Activated CD4-positive, alpha-beta T cell treated with anti-CD3 and anti-CD28 coated beads for 1 hour (primary cell): Measurements from ENCODE around the gene RORB.
"Not testable (repeated sequence)": the region's sequence is repeated elsewhere in the genome, so short reads cannot be mapped to it uniquely, and the experiment has no call there.

Experiments
- DNase-seq: peaks from one replicate; pipeline ENCODE4 v3.0.0-alpha.2; 2020

RORB gene

DNA sequence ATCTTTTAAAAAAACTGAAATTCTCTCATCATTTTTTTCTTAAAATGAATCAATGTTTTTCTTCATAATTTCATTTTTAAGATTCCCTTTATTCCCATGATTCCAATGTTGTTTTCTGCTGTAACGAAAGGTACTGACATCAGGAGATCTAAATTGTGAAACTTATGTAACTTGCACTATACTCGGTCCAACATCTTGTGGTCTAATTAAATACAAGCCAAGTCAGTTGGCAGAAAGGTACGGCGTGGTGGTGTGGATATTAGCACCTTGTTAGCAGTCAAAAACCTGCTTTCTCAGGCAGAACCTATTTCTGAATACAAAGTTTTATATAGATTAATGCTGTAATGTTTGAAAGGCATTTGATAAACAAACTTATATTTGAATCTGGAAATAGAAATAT, 20.1 kb downstream of the RORB start:
- no peak for DNase-seq

GRCh38 chr9:74519419-74519818, 22.3 kb downstream of the RORB start:
- no peak for DNase-seq

- no peak for DNase-seq
These were observed 23.9 kb downstream of the RORB start for GRCh38 chr9:74521009-74521408.

DNA sequence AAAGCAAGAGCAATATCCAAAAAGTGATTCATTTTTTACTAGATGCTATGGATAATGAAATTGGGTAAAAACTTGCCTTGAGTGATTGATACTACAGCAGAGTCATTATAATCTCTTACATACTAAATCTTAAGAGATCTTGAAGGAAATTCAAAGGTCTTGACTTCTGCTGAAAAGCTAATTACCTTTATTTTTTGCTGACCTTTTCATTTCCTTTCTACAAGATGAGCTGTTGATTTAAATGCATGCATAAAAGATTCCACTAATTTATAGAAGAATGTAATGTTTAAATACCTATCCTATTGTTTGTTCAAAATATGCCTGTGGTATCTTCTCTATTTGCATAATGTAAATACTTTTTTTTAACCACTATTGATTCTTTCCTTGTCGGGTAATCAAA, 27.2 kb downstream of the RORB start:
- no peak for DNase-seq

DNA sequence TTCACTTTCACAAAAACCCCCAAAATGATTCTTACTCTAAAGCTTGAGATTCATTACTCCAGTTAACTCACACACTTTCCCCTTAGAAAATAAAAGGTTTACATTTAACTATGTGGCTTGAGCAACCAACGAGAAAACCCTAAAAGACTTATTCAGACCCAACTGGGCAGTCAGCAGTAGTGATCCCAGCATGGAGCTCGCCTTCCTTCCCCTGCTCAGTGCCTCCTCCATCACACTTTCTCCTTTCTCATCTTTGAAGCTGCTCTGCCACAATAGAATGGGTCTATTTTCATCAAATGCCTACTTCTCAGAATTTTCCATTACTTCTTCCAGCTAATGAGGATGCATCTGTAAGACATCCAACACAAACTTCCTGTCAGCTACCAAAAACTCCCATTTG, 29.1 kb downstream of the RORB start:
- no peak for DNase-seq

DNA sequence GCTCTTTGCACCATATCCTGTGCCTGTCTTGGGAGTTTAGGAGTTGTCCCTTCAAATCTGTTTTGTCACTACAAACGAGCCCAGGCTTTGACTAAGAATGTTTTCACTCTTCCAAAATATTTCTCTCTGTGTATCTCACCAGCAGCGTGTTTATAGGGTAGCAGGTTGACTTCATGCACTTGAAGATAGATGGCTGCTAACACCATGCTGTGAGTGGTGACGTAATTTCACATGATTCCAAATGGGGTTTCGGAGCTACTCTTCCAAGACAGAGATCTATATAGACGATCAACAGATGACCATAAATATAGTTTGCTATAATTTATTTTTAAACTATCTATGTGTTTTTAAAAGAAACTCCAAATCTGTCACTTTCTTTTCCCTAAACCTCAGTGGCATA, 30.6 kb downstream of the RORB start:
- no peak for DNase-seq

DNA sequence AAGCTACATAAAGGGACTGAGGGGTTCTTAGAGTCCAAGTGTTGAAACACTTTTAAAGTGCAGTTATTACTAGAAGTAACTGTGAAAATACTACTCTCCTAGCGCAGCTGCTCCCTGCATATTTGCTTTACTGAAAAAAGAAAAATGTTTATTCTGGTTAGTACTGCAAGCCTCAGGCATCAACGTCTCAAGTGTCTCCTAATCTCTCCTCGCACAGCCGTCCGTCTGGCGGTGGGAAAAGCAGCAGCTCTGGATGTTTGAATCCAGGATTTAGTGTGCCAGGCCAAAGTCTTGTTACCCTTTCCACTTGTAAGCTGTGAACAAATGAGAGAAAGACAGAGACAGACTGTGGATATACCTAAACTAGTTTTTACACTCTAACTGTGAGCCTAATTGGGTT, 31.1 kb downstream of the RORB start:
- no peak for DNase-seq

DNA sequence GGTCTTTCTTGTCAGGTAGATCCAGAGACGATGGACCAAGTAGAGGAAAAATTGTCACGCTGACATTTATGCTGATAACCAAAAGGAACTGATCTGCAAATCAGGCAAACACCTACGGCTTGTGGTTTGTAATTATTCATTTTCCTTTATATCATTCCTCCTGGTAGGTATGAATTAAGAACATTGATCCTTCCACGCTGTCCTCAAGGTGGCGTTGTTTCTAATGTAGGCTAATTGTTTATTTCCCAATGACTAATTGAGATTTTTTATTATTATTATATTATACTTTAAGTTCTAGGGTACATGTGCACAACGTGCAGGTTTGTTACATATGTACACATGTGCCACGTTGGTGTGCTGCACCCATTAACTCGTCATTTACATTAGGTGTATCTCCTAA, 33.3 kb downstream of the RORB start:
- DNase-seq: not testable (repeated sequence)

GRCh38 chr9:74533253-74533652, 36.1 kb downstream of the RORB start:
- DNase-seq: no peak

- no peak for DNase-seq
These were observed 37.7 kb downstream of the RORB start for GRCh38 chr9:74534841-74535240.

DNA sequence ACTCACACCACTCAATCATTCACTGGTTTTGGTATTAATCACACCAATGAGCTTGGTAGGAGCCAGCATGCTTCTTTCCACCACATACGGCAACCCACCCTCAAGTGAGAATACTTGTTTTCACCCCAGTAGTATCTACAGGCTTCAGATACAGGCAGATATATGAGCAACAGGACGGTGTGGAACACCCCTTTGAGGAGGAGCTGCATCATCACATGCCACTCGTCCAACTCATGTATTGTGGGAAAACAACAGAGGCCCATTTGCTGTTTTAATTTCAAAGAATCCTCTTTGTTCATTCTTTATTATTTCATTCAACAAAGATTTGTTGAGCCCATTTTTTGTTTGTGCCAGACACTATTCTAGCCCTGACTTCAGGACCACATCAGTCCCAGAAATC, 46.0 kb downstream of the RORB start:
- no peak for DNase-seq

DNA sequence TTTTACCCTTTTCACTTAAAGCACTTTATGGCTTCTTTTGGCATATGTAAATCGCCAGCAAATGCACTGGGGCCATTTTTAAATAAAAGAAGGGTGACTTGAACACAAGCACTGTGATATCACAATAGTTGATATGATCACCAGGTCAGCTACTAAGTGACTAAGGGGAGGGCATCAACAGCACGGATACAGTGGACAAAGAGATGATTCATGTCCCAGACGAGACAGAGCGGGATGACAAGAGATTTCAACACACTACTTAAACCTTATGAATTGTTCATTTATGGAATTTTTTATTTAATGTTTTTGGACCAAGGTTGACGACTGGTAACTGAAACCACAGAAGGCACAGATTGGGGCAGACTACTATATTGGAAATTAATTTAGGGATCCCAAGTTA, 54.1 kb downstream of the RORB start:
- DNase-seq: no peak

DNA sequence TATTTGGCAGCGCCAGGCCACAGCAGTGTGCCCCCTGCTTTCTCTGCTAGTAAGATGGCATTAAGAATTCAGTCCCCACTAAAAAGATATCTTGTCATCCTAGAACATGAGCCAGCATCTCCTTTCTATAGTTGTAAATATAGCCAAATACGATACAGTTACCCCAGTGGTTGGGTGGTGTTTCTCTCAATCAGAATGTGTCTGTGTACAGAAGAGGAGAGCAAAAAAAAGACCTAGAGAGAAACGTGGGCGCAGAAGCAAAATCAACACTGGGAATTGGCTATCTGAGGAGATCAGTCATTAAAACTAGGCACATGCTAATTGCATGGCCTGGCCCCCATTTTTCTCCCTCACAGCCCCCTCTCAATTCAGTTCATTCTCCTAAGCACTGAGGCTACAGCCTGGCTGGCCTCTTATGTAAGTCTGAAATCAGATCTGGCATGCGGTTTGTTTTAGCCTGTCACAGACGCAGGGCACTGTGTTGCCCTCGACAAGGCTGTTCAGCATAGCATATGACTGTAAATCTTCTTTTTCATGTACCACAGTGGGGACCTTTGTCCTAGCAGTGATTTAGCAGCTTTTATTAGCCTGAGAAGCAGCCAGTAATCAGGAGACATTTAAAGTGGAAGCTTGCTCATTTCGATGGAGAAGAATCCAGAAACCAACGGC, 57.8 kb downstream of the RORB start:
- DNase-seq: no peak

DNA sequence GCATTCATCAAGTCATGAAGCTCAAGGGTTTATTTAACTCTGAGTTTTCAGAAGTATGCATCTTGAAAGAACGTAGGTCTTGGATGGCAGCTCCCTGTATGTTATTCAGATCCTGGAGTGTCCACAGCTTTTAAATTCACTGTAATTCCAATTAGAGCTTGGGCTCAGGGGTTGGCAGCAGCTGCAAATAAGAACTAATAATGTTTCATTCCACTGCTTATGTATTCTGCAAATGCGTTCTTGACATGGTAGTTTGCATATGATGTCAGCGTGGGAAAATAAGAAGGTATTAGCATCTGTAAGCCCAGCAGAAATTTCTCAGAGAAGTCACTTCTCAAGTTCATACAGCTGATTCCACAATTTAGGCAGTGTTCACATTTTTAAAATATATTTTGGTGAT, 58.4 kb downstream of the RORB start:
- no peak for DNase-seq

GRCh38 chr9:74556685-74557084, 59.5 kb downstream of the RORB start:
- DNase-seq: no peak

GRCh38 chr9:74557571-74557970, 60.4 kb downstream of the RORB start:
- DNase-seq: no peak

- DNase-seq: no peak
These were observed 65.5 kb downstream of the RORB start for GRCh38 chr9:74562611-74563010.

GRCh38 chr9:74570879-74571512, 73.9 kb downstream of the RORB start:
- no peak for DNase-seq

GRCh38 chr9:74573640-74574191, 76.6 kb downstream of the RORB start:
- no peak for DNase-seq

- no peak for DNase-seq
These were observed 79.0 kb downstream of the RORB start for GRCh38 chr9:74576176-74576575.

- DNase-seq: no peak
These were observed 80.8 kb downstream of the RORB start for GRCh38 chr9:74577956-74578355.

DNA sequence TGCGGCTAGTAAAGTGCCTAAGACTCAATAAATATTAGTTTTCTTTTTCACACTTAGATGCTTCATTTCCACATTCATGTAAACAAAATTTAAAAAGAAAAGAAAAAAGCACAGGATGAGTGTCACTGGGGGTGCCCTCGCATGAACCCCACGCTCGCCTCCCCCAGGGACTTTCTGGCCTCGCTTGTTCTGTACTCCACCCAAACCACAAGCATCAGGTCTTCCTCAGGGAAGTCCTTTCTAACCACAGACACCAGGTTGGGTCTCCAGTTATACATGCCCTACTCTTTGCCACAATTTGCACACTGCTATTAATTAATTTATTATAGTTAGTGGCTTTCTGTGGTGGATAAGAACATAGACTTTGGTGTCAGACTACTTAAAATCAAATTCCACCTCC, 92.4 kb downstream of the RORB start:
- no peak for DNase-seq

DNA sequence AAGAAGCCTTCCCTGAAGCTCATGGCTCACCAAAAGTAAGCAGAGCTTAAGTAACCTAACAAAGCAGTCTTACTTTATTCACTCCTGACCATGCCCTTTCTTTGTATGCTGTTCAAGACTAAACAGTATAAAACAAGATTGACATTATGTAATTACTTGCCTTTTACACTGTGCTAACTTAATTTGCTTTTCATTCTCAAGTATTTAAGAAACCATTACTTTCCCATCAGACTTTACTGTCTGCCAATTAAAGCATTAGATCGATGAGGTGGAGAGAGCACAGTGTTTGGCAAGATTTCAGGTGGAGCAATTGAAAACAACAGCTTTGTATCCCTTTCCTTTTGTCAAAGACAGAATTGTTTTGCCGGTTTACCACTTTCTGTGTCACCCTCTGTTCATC, 98.2 kb downstream of the RORB start:
- DNase-seq: no peak

GRCh38 chr9:74598874-74599273, 101.7 kb downstream of the RORB start:
- no peak for DNase-seq
